Natural killer cell (primary cell): ENCODE data around the gene GZMA. TPM values are rescaled to one million over a fixed set of nuclear protein-coding genes. Genes with fewer than 3 reads are reported as not detected.
"Not testable (repeated sequence)": the region's sequence is repeated elsewhere in the genome, so short reads cannot be mapped to it uniquely, and the experiment has no call there.

Source experiments
- ATAC-seq, 3 donors: fragments of 150-1000 bp in 2 of 3; fragments of 200-7000 bp in 1 of 3; cut with Tn5 transposase; 1 replicate in 1 of 3; 2 replicates in 2 of 3; pipeline ENCODE4 v1.10.0; 2021; ENCODE audit warnings: mild to moderate bottlenecking in 2 of 3, moderate library complexity in 2 of 3
- DNase-seq, 2 donors: peaks; one replicate each; pipeline versions ENCODE4 v3.0.0 to v3.0.0-alpha.2; 2013 to 2021; ENCODE audit warnings: mixed read lengths in 1 of 2
- H3K27ac ChIP-seq: one replicate; pipeline ENCODE4 v1.5.1; 2013; ENCODE audit warnings: mild to moderate bottlenecking, low read length
- H3K27me3 ChIP-seq: one replicate; pipeline ENCODE4 v1.6.1; 2013; ENCODE audit warnings: low read length; ENCODE audit not compliant: control insufficient read depth, insufficient read depth
- H3K36me3 ChIP-seq: one replicate; pipeline ENCODE4 v1.6.1; 2013; ENCODE audit warnings: low read length; ENCODE audit not compliant: control insufficient read depth, insufficient read depth
- H3K4me1 ChIP-seq: one replicate; pipeline ENCODE4 v1.6.1; 2013; ENCODE audit warnings: low read length; ENCODE audit not compliant: control insufficient read depth, insufficient read depth
- H3K4me3 ChIP-seq: one replicate; pipeline ENCODE4 v1.5.1; 2013; ENCODE audit warnings: low read length
- H3K9me3 ChIP-seq: one replicate; pipeline ENCODE4 v1.6.1; 2013; ENCODE audit warnings: low read length; ENCODE audit not compliant: control insufficient read depth, insufficient read depth
- H3K27ac Mint-ChIP-seq, 2 donors: one replicate each; pipeline ENCODE4 v1.8.0; 2022; ENCODE audit warnings: mild to moderate bottlenecking in 2 of 2, mixed read lengths in 2 of 2, moderate library complexity in 1 of 2
- H3K27me3 Mint-ChIP-seq, 2 donors: one replicate each; pipeline ENCODE4 v1.8.0; 2022; ENCODE audit warnings: low read depth in 2 of 2, mixed read lengths in 2 of 2
- H3K36me3 Mint-ChIP-seq: one replicate; pipeline ENCODE4 v1.8.0; 2022; ENCODE audit warnings: mixed read lengths
- H3K4me1 Mint-ChIP-seq, 2 donors: one replicate each; pipeline ENCODE4 v1.8.0; 2022; ENCODE audit warnings: mixed read lengths in 2 of 2
- H3K4me3 Mint-ChIP-seq: one replicate; pipeline ENCODE4 v1.8.0; 2022; ENCODE audit warnings: mild to moderate bottlenecking, moderate library complexity, mixed read lengths
- H3K9me3 Mint-ChIP-seq, 2 donors: one replicate each; pipeline ENCODE4 v1.8.0; 2022; ENCODE audit warnings: mixed read lengths in 2 of 2
- WGBS: methylation state at CpG from one replicate; pipeline ENCODE4 v1.1.7; 2013; ENCODE audit warnings: missing lambda C conversion rate; ENCODE audit not compliant: insufficient coverage; 5-methylcytosine and 5-hydroxymethylcytosine counted together
- intact Hi-C: fragments of 100-400 bp; cut with micrococcal nuclease; formaldehyde crosslinking; loops from one replicate; pipeline ENCODE4 v1.14.2; 2022
- total RNA-seq, 4 donors: library from RNA; stranded (reverse); fragments of 120-200 nt in 1 of 4; gene quantifications; one replicate each; pipeline versions ENCODE4 v1.2.3 to v1.2.4, GENCODE V29; 2013 to 2022
- TF ChIP-seq, protein P1 (sequence below): fragments of 200-600 bp; IDR thresholded peaks from one replicate; pipeline ENCODE4 v1.8.0; 2022; ENCODE audit warnings: antibody characterized with exemption

The GZMA gene
- total RNA-seq, 3 donors from 2014 or later (not counting 1 experiment from before 2014, with no cell fraction given): 530 to 621 (median 590) TPM

DNA sequence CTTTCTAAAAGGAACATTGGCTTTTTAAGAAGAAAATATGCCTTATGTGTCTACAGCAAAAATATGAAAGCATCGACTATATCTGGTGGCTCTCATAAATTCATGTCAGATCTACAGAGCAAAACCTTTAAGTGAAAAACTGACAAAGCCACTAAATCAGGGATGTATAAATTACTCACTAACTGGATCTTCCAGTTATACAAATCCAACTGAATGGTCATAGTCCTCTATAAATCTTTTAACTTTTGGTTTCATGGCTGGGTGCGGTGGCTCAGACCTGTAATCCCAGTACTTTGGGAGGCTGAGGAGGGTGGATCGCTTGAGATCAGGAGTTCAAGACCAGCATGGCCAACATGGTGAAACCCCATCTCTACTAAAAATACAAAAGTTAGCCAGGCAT lies 29.2 kb upstream of the GZMA start:
- no peaks in the 10 kb centered on the region for H3K9me3 Mint-ChIP-seq
- Histone ChIP-seq H3K27me3 (no peaks in the 10 kb centered on the region), H3K27ac (peak overlapping the region; percentile 72), H3K9me3 (no peaks in the 10 kb centered on the region), H3K4me3 (no peak overlapping the region), H3K4me1 (peaks cover 31% of the 10 kb centered on the region), H3K36me3 (no peaks in the 10 kb centered on the region)
- DNase-seq: no peak
- 82% methylated on average over 2 of the region's 3 CpGs for WGBS
- H3K4me3 Mint-ChIP-seq: peak overlapping the region; percentile 83
- no peak for ATAC-seq
- no peaks in the 10 kb centered on the region for H3K27me3 Mint-ChIP-seq
- TF ChIP-seq, protein P1, sequence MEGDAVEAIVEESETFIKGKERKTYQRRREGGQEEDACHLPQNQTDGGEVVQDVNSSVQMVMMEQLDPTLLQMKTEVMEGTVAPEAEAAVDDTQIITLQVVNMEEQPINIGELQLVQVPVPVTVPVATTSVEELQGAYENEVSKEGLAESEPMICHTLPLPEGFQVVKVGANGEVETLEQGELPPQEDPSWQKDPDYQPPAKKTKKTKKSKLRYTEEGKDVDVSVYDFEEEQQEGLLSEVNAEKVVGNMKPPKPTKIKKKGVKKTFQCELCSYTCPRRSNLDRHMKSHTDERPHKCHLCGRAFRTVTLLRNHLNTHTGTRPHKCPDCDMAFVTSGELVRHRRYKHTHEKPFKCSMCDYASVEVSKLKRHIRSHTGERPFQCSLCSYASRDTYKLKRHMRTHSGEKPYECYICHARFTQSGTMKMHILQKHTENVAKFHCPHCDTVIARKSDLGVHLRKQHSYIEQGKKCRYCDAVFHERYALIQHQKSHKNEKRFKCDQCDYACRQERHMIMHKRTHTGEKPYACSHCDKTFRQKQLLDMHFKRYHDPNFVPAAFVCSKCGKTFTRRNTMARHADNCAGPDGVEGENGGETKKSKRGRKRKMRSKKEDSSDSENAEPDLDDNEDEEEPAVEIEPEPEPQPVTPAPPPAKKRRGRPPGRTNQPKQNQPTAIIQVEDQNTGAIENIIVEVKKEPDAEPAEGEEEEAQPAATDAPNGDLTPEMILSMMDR: no peak
- peak overlapping the region; percentile 79 to 98 for H3K27ac Mint-ChIP-seq
- intact Hi-C loops: loop anchor here (2.0 kb wide), 1 partner anchor 36 kb away; no protein-coding TSS in a partner anchor
- peaks cover 47 to 48% of the 10 kb centered on the region in 2 donors for H3K4me1 Mint-ChIP-seq
- H3K36me3 Mint-ChIP-seq: no peaks in the 10 kb centered on the region

DNA sequence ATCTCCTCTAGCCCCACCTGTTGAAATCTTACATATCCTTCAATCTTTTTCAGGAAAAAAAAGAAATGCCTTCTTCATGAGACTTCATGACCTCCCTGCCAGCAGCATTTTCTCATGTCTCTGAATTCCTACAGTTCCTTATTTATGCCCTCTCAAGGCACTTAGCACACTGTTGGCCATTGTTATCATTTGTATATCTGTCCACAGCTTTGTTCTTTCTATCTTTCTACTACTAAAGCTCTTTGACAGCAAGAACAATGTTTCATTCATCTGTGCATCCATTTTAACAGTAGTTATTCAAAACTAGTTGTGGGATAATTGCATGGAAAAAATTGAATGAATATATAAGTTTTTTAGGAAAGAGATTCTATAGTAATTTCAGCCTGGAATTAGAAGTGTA lies 20.9 kb upstream of the GZMA start:
- Histone ChIP-seq H3K36me3 (no peaks in the 10 kb centered on the region), H3K27ac (no peak overlapping the region), H3K27me3 (no peaks in the 10 kb centered on the region), H3K4me3 (no peak overlapping the region), H3K4me1 (no peaks in the 10 kb centered on the region), H3K9me3 (peaks cover 5% of the 10 kb centered on the region)
- no peak for ATAC-seq
- H3K27ac Mint-ChIP-seq: no peak overlapping the region
- peaks cover 10% of the 10 kb centered on the region for H3K36me3 Mint-ChIP-seq
- TF ChIP-seq, protein P1: no peak
- H3K9me3 Mint-ChIP-seq: peaks cover 2 to 3% of the 10 kb centered on the region in 2 donors
- intact Hi-C loops: no loop called here
- no peak for DNase-seq
- H3K4me3 Mint-ChIP-seq: no peak overlapping the region
- peaks cover 11% of the 10 kb centered on the region in 2 donors for H3K4me1 Mint-ChIP-seq
- H3K27me3 Mint-ChIP-seq: no peaks in the 10 kb centered on the region

DNA sequence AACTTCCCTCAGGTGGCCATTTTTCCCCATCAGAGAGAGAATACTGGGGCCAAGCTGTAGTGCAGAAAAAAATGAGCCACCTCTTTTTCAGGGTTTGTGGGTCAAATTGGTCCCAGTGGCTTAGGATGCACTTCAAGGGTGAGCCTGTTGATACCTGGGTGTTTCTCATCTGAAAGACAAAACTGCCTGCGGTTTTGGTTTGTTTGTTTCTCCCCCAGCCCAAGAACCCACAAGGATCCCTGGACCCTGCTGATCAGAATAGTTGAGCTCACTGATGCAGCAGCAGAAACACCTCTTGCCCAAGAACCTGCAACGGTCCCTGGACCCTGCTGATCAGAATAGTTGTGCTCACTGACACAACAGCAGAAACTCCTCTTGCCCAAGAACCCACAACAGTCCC lies 13.1 kb upstream of the GZMA start:
- H3K27me3 Mint-ChIP-seq, intact Hi-C loops, H3K4me1 ChIP-seq, H3K27ac Mint-ChIP-seq, H3K27ac ChIP-seq, H3K4me3 Mint-ChIP-seq, H3K36me3 Mint-ChIP-seq, H3K9me3 ChIP-seq, DNase-seq, H3K4me3 ChIP-seq, H3K36me3 ChIP-seq, ATAC-seq, H3K27me3 ChIP-seq, H3K9me3 Mint-ChIP-seq: not testable (repeated sequence)
- H3K4me1 Mint-ChIP-seq: peaks cover 19 to 21% of the 10 kb centered on the region in 2 donors
- 84% methylated on average over 2 of the region's 2 CpGs for WGBS

DNA sequence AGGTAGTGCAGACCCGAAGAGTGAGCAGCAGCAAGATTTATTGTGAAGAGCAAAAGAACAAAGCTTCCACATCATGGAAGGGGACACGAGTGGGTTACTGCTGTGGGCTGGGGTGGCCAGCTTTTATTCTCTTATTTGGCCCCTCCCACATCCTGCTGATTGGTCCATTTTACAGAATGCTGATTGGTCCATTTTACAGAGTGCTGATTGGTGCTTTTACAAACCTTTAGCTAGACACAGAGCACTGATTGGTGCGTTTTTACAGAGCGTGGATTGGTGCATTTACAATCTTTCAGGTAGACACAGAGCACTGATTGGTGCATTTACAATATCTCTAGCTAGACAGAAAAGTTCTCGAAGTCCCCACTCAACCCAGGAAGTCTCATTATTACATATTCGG lies 11.4 kb upstream of the GZMA start:
- ATAC-seq, H3K9me3 ChIP-seq, H3K36me3 ChIP-seq, DNase-seq, intact Hi-C loops, H3K36me3 Mint-ChIP-seq, H3K27me3 Mint-ChIP-seq, H3K9me3 Mint-ChIP-seq, H3K27ac Mint-ChIP-seq, H3K4me3 Mint-ChIP-seq, H3K27me3 ChIP-seq, H3K4me3 ChIP-seq, H3K27ac ChIP-seq: not testable (repeated sequence)
- WGBS: 96% methylated on average over 6 of the region's 6 CpGs
- H3K4me1 Mint-ChIP-seq: peaks cover 36 to 38% of the 10 kb centered on the region in 2 donors
- H3K4me1 ChIP-seq: peaks cover 24% of the 10 kb centered on the region
